HCT116 (cell line): Measurements from ENCODE around the gene RARB. TPM values are rescaled to one million over a fixed set of nuclear protein-coding genes. Genes with fewer than 3 reads are reported as not detected.

Experiments
- ATAC-seq: fragments of 200-7000 bp; cut with Tn5 transposase; 2 replicates; pipeline ENCODE4 v1.9.1; 2020; ENCODE audit warnings: mild to moderate bottlenecking, moderate library complexity
- BruUV-seq: library from RNA; stranded (reverse); fragments of 400-500 nt; replicated peaks from 2 replicates; lab custom pipeline; 2021; lab: Mats Ljungman, UMichigan
- CTCF ChIA-PET: fragments of 300-600 bp; sonication (Branson Sonifier 250); formaldehyde crosslinking; loops from one replicate; lab custom pipeline; 2021; ENCODE audit warnings: antibody characterized with exemption; lab: Charles Lee
- POLR2A ChIA-PET: fragments of 300-600, 350-600 bp; sonication (Branson Sonifier 250); formaldehyde crosslinking; loops from one replicate; lab custom pipeline; 2021; ENCODE audit warnings: antibody characterized with exemption; lab: Charles Lee
- RAD21 ChIA-PET, 2 experiments: fragments of 300-600 bp; sonication (Branson Sonifier 250); formaldehyde crosslinking; loops; one replicate each; lab custom pipeline; 2023; ENCODE audit warnings: low total read pairs in 2 of 2; ENCODE audit not compliant: uncharacterized antibody in 2 of 2, unreplicated experiment in 2 of 2, low non-redundant PET in 1 of 2; lab: Charles Lee
- DNase-seq: peaks from one replicate; pipeline ENCODE4 v3.0.0-alpha.2; 2010; ENCODE audit warnings: low read depth, low spot score
- H2AFZ ChIP-seq: fragments of 200-600 bp; shearing (Covaris generic), sonication (generic); 2 replicates; pipeline ENCODE4 v1.6.1; 2017; ENCODE audit warnings: low read depth, mixed run types, mixed read lengths, antibody characterized with exemption, low read length; ENCODE audit not compliant: poor library complexity, severe bottlenecking
- H3K27ac ChIP-seq: 2 replicates; pipeline ENCODE4 v1.5.1; 2012; ENCODE audit warnings: low read depth, low read length
- H3K27me3 ChIP-seq: fragments of 200-600 bp; sonication (generic); 2 replicates; pipeline ENCODE4 v1.6.1; 2016; ENCODE audit warnings: mixed run types, low read length, mixed read lengths; ENCODE audit not compliant: insufficient read depth
- H3K36me3 ChIP-seq, 2 experiments: fragments of 200-500 bp in 1 of 2; fragments of 200-600 bp in 1 of 2; sonication (Bioruptor generic) in 1 of 2; sonication (generic) in 1 of 2; 2 replicates each; pipeline versions ENCODE4 v1.5.1 to v1.6.1; 2014 to 2016; ENCODE audit warnings: low read length in 2 of 2, inconsistent platforms in 1 of 2, mixed read lengths in 1 of 2, mixed run types in 1 of 2; ENCODE audit not compliant: insufficient read depth in 2 of 2, control insufficient read depth in 1 of 2
- H3K4me1 ChIP-seq, 2 experiments: fragments of 200-600 bp in 1 of 2; sonication (generic) in 1 of 2; 2 replicates each; pipeline versions ENCODE4 v1.5.1 to v1.6.1; 2012 to 2017; ENCODE audit warnings: low read length in 2 of 2, inconsistent platforms in 1 of 2, mild to moderate bottlenecking in 1 of 2, mixed read lengths in 1 of 2, mixed run types in 1 of 2, moderate library complexity in 1 of 2; ENCODE audit not compliant: insufficient read depth in 2 of 2, control insufficient read depth in 1 of 2
- H3K4me2 ChIP-seq: fragments of 200-600 bp; sonication (generic); 2 replicates; pipeline ENCODE4 v1.6.1; 2017; ENCODE audit warnings: mixed run types, low read length, mixed read lengths
- H3K4me3 ChIP-seq, 2 experiments: fragments of 200-600 bp in 1 of 2; sonication (generic) in 1 of 2; replicated peaks in 1 of 2; 2 replicates each; pipeline ENCODE4 v1.5.1; 2011 to 2016; ENCODE audit warnings: low read length in 2 of 2, control low read depth in 1 of 2, low read depth in 1 of 2, mild to moderate bottlenecking in 1 of 2, mixed read lengths in 1 of 2, mixed run types in 1 of 2
- H3K79me2 ChIP-seq: fragments of 200-600 bp; sonication (generic); 2 replicates; pipeline ENCODE4 v1.6.1; 2017; ENCODE audit warnings: mild to moderate bottlenecking, mixed run types, low read length, moderate library complexity, mixed read lengths; ENCODE audit not compliant: insufficient read depth
- H3K9ac ChIP-seq: fragments of 200-600 bp; sonication (generic); 2 replicates; pipeline ENCODE4 v1.6.1; 2016; ENCODE audit warnings: low read length, mixed read lengths
- H3K9me2 ChIP-seq: fragments of 200-600 bp; sonication (generic), shearing (Covaris generic); 2 replicates; pipeline ENCODE4 v1.6.1; 2017; ENCODE audit warnings: mixed run types, mild to moderate bottlenecking, moderate library complexity; ENCODE audit not compliant: insufficient read depth
- H3K9me3 ChIP-seq, 2 experiments: fragments of 200-500 bp in 1 of 2; fragments of 200-600 bp in 1 of 2; sonication (Bioruptor generic) in 1 of 2; sonication (generic) in 1 of 2; 2 replicates each; pipeline ENCODE4 v1.6.1; 2014 to 2017; ENCODE audit warnings: low read length in 2 of 2, mixed read lengths in 2 of 2, inconsistent platforms in 1 of 2, low read depth in 1 of 2, mild to moderate bottlenecking in 1 of 2, mixed run types in 1 of 2, moderate library complexity in 1 of 2; ENCODE audit not compliant: control insufficient read depth in 1 of 2, insufficient read depth in 1 of 2
- H4K20me1 ChIP-seq: fragments of 200-600 bp; sonication (generic), shearing (Covaris generic); 2 replicates; pipeline ENCODE4 v1.6.1; 2017; ENCODE audit warnings: mixed run types, mild to moderate bottlenecking, moderate library complexity; ENCODE audit not compliant: insufficient read depth
- CBX3 ChIP-seq: IDR thresholded peaks from 2 replicates; pipeline ENCODE4 v1.6.1; 2012; ENCODE audit warnings: low read depth
- CEBPB ChIP-seq: IDR thresholded peaks from 2 replicates; pipeline ENCODE4 v1.6.1; 2012; ENCODE audit warnings: low read depth
- EGR1 ChIP-seq: IDR thresholded peaks from 2 replicates; pipeline ENCODE4 v1.6.1; 2012; ENCODE audit warnings: low read depth
- ELF1 ChIP-seq: IDR thresholded peaks from 2 replicates; pipeline ENCODE4 v1.6.1; 2012; ENCODE audit warnings: low read depth, borderline replicate concordance
- JUND ChIP-seq: IDR thresholded peaks from 2 replicates; pipeline ENCODE4 v1.6.1; 2012
- POLR2A ChIP-seq: IDR thresholded peaks from 2 replicates; pipeline ENCODE4 v1.7.0; 2011; ENCODE audit warnings: borderline replicate concordance; ENCODE audit not compliant: insufficient read depth, insufficient read length; ENCODE audit errors: extremely low read depth
- POLR2AphosphoS5 ChIP-seq: IDR thresholded peaks from 2 replicates; pipeline ENCODE4 v1.6.1; 2011; ENCODE audit warnings: mild to moderate bottlenecking, low read depth, low read length, moderate library complexity
- RAD21 ChIP-seq: IDR thresholded peaks from 2 replicates; pipeline ENCODE4 v1.6.1; 2012; ENCODE audit warnings: low read depth, mild to moderate bottlenecking
- SIN3A ChIP-seq: IDR thresholded peaks from 2 replicates; pipeline ENCODE4 v1.6.1; 2012; ENCODE audit warnings: low read depth
- SP1 ChIP-seq: IDR thresholded peaks from 2 replicates; pipeline ENCODE4 v1.6.1; 2012; ENCODE audit warnings: low read depth
- SRF ChIP-seq: IDR thresholded peaks from 2 replicates; pipeline ENCODE4 v1.6.1; 2012; ENCODE audit warnings: low read depth
- TCF7L2 ChIP-seq: IDR thresholded peaks from 2 replicates; pipeline ENCODE4 v1.7.0; 2011; ENCODE audit warnings: borderline replicate concordance, inconsistent platforms; ENCODE audit not compliant: insufficient read depth, insufficient read length; ENCODE audit errors: extremely low read depth
- YY1 ChIP-seq: IDR thresholded peaks from 2 replicates; pipeline ENCODE4 v1.6.1; 2011; ENCODE audit warnings: low read length, low read depth, moderate library complexity, mild to moderate bottlenecking; ENCODE audit not compliant: insufficient replicate concordance; ENCODE audit errors: extremely low read depth
- ZFX ChIP-seq: fragments of 450-650 bp; IDR thresholded peaks from 2 replicates; pipeline ENCODE4 v1.6.1; 2017
- intact Hi-C: fragments of 100-400 bp; cut with micrococcal nuclease; formaldehyde crosslinking; loops from 2 replicates; pipeline ENCODE4 v1.10.0; 2022
- total RNA-seq: library from RNA; stranded (reverse); gene quantifications from one replicate; pipeline ENCODE4 v1.2.1, GENCODE V29; 2021; ENCODE audit not compliant: unreplicated experiment
- TF ChIP-seq, protein P1 (sequence below), 3 experiments: fragments of 200-600 bp in 1 of 3; sonication (generic) in 1 of 3; IDR thresholded peaks in 2 of 3; conservative IDR thresholded peaks in 1 of 3; 2 replicates each; pipeline ENCODE4 v1.5.1; 2012 to 2017; ENCODE audit warnings: low read depth in 2 of 3, low read length in 2 of 3, antibody characterized with exemption in 1 of 3, borderline replicate concordance in 1 of 3, control low read depth in 1 of 3, mild to moderate bottlenecking in 1 of 3, mixed read lengths in 1 of 3, mixed run types in 1 of 3, moderate library complexity in 1 of 3; ENCODE audit not compliant: insufficient read depth in 1 of 3
- TF ChIP-seq, protein P2 (sequence below): IDR thresholded peaks from 2 replicates; pipeline ENCODE4 v1.6.1; 2012
- TF ChIP-seq, protein P3 (sequence below): IDR thresholded peaks from 2 replicates; pipeline ENCODE4 v1.6.1; 2012; ENCODE audit warnings: low read depth
- TF ChIP-seq, protein P4 (sequence below): IDR thresholded peaks from 2 replicates; pipeline ENCODE4 v1.6.1; 2011; ENCODE audit warnings: mild to moderate bottlenecking, low read length, moderate library complexity; ENCODE audit not compliant: insufficient replicate concordance; ENCODE audit errors: extremely low read depth
- TF ChIP-seq, protein P5 (sequence below): IDR thresholded peaks from 2 replicates; pipeline ENCODE4 v1.6.1; 2012

Gene RARB
- total RNA-seq, 1 experiment from 2014 or later = not detected

DNA sequence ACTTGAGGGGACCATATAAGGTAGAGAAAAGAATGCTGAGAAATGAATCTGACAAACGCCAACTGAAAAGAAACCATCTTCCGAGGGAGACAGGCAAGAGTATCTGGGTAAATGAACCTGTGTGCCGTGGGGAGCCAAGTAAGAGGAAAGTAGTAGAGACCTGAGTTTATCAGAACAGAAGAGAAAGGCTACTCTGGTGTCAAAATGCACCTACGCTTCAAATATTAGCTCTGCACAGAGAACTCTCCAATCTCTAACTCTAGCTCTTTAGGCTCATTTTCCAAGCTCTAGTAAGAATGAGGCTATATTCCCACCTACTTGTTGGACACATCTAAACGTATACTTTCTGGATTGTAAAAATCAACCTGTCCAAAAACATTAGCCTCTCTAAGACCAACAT, 183.1 kb downstream of the RARB start (continued):
- no peak for TF ChIP-seq RAD21
- no peak for TF ChIP-seq SRF
- TF ChIP-seq CBX3 = no peak
- TF ChIP-seq ZFX = no peak
- TF ChIP-seq ELF1 = no peak
- TF ChIP-seq, all 23 proteins: peak for 0

DNA sequence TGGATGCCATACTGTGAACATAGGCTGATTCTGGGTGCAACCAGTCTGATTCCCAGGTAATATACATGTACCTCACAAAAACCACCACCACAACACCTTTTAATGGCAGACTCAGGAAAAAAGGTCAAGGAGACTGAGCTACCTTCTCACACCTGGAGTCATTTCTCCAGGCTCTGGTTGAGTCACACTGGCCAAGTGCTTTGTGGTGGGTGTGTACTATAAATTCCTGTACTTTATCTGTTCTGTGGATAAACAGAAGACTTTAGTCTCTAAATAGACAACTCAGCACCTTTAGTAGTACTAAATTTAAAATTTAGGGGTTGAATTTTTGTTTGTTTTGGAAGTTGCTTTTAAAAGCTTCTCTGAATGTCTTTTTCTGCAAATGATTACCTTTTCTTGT, 190.0 kb downstream of the RARB start:
- intact Hi-C loops = no loop called here
- Histone ChIP-seq H3K79me2 (no peaks in the 10 kb centered on the region), H4K20me1 (no peaks in the 10 kb centered on the region), H2AFZ (no peak overlapping the region), H3K9me2 (no peaks in the 10 kb centered on the region), H3K9ac (no peak overlapping the region), H3K27ac (no peak overlapping the region), H3K36me3 (peaks cover 0 to 23% of the 10 kb centered on the region in 2 experiments; a peak in 2 of 4 replicates), H3K4me2 (no peak overlapping the region), H3K4me1 (peaks cover 0 to 8% of the 10 kb centered on the region in 2 experiments; a peak in 1 of 4 replicates), H3K9me3 (no peaks in the 10 kb centered on the region), H3K4me3 (no peak overlapping the region), H3K27me3 (no peaks in the 10 kb centered on the region)
- CTCF ChIA-PET = no interaction called here
- ATAC-seq (no peak), DNase-seq (no peak)
- TF ChIP-seq SP1 = no peak
- TF ChIP-seq, protein P1, sequence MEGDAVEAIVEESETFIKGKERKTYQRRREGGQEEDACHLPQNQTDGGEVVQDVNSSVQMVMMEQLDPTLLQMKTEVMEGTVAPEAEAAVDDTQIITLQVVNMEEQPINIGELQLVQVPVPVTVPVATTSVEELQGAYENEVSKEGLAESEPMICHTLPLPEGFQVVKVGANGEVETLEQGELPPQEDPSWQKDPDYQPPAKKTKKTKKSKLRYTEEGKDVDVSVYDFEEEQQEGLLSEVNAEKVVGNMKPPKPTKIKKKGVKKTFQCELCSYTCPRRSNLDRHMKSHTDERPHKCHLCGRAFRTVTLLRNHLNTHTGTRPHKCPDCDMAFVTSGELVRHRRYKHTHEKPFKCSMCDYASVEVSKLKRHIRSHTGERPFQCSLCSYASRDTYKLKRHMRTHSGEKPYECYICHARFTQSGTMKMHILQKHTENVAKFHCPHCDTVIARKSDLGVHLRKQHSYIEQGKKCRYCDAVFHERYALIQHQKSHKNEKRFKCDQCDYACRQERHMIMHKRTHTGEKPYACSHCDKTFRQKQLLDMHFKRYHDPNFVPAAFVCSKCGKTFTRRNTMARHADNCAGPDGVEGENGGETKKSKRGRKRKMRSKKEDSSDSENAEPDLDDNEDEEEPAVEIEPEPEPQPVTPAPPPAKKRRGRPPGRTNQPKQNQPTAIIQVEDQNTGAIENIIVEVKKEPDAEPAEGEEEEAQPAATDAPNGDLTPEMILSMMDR (IDR thresholded peaks at IDR 0.05 in 2 of 3, conservative IDR thresholded peaks at IDR 0.05 in 1 of 3; ENCODE audit: borderline replicate concordance in 1 of 3, insufficient read depth in 1 of 3, low read depth in 2 of 3, low read length in 2 of 3) = no peak
- TF ChIP-seq JUND = no peak
- TF ChIP-seq, protein P2, sequence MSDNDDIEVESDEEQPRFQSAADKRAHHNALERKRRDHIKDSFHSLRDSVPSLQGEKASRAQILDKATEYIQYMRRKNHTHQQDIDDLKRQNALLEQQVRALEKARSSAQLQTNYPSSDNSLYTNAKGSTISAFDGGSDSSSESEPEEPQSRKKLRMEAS = no peak
- no peak for TF ChIP-seq EGR1
- TF ChIP-seq CBX3 = no peak
- TF ChIP-seq ELF1 = no peak
- TF ChIP-seq POLR2AphosphoS5 = no peak
- TF ChIP-seq, protein P3, sequence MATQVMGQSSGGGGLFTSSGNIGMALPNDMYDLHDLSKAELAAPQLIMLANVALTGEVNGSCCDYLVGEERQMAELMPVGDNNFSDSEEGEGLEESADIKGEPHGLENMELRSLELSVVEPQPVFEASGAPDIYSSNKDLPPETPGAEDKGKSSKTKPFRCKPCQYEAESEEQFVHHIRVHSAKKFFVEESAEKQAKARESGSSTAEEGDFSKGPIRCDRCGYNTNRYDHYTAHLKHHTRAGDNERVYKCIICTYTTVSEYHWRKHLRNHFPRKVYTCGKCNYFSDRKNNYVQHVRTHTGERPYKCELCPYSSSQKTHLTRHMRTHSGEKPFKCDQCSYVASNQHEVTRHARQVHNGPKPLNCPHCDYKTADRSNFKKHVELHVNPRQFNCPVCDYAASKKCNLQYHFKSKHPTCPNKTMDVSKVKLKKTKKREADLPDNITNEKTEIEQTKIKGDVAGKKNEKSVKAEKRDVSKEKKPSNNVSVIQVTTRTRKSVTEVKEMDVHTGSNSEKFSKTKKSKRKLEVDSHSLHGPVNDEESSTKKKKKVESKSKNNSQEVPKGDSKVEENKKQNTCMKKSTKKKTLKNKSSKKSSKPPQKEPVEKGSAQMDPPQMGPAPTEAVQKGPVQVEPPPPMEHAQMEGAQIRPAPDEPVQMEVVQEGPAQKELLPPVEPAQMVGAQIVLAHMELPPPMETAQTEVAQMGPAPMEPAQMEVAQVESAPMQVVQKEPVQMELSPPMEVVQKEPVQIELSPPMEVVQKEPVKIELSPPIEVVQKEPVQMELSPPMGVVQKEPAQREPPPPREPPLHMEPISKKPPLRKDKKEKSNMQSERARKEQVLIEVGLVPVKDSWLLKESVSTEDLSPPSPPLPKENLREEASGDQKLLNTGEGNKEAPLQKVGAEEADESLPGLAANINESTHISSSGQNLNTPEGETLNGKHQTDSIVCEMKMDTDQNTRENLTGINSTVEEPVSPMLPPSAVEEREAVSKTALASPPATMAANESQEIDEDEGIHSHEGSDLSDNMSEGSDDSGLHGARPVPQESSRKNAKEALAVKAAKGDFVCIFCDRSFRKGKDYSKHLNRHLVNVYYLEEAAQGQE = no peak
- no peak for TF ChIP-seq TCF7L2
- TF ChIP-seq YY1 = no peak
- no peak for TF ChIP-seq POLR2A
- no peak for TF ChIP-seq ZFX
- TF ChIP-seq, protein P4, sequence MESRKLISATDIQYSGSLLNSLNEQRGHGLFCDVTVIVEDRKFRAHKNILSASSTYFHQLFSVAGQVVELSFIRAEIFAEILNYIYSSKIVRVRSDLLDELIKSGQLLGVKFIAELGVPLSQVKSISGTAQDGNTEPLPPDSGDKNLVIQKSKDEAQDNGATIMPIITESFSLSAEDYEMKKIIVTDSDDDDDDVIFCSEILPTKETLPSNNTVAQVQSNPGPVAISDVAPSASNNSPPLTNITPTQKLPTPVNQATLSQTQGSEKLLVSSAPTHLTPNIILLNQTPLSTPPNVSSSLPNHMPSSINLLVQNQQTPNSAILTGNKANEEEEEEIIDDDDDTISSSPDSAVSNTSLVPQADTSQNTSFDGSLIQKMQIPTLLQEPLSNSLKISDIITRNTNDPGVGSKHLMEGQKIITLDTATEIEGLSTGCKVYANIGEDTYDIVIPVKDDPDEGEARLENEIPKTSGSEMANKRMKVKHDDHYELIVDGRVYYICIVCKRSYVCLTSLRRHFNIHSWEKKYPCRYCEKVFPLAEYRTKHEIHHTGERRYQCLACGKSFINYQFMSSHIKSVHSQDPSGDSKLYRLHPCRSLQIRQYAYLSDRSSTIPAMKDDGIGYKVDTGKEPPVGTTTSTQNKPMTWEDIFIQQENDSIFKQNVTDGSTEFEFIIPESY = no peak
- TF ChIP-seq SRF = no peak
- TF ChIP-seq, protein P5, sequence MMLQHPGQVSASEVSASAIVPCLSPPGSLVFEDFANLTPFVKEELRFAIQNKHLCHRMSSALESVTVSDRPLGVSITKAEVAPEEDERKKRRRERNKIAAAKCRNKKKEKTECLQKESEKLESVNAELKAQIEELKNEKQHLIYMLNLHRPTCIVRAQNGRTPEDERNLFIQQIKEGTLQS = no peak
- TF ChIP-seq SIN3A = no peak
- TF ChIP-seq CEBPB = no peak
- RAD21 ChIA-PET = no interaction called here
- POLR2A ChIA-PET = no interaction called here
- no TSS peak for BruUV-seq
